Thyroid gland (tissue), 4 donors: ENCODE results near the gene TOP2A.

Experiments
- CTCF ChIP-seq, 6 experiments: fragments of 200-600 bp in 3 of 6; fragments of 450-650 bp in 3 of 6; sonication (generic) in 3 of 6; IDR thresholded peaks; one replicate each; pipeline ENCODE4 v1.5.1; 2016 to 2019; ENCODE audit warnings: antibody characterized with exemption in 6 of 6, mild to moderate bottlenecking in 2 of 6, inconsistent platforms in 1 of 6, moderate library complexity in 1 of 6
- POLR2A ChIP-seq, 2 donors: fragments of 450-650 bp; IDR thresholded peaks; one replicate each; pipeline ENCODE4 v1.6.1; 2017; ENCODE audit warnings: antibody characterized with exemption in 2 of 2, mild to moderate bottlenecking in 2 of 2, moderate library complexity in 1 of 2

- no peak for TF ChIP-seq POLR2A (IDR thresholded peaks at IDR 0.05)
- TF ChIP-seq CTCF (IDR thresholded peaks at IDR 0.05): no peak
Measured at GRCh38 chr17:40349477-40349894, 68.2 kb downstream of the TOP2A start.
